Activated T-helper 9 cell treated with anti-CD3 and anti-CD28 coated beads, Interleukin-2, amount 50 U/mL, for 16 hours (primary cell): ENCODE measurements around the gene CAMK2G.
A peak's percentile ranks its signal among the peaks of the same experiment; 100 is the strongest.
"Not testable (repeated sequence)": the region's sequence is repeated elsewhere in the genome, so short reads cannot be mapped to it uniquely, and the experiment has no call there.

Source experiments
- DNase-seq: peaks from one replicate; pipeline ENCODE4 v3.0.0-alpha.2; 2020; ENCODE audit warnings: low read depth

Gene CAMK2G

DNA sequence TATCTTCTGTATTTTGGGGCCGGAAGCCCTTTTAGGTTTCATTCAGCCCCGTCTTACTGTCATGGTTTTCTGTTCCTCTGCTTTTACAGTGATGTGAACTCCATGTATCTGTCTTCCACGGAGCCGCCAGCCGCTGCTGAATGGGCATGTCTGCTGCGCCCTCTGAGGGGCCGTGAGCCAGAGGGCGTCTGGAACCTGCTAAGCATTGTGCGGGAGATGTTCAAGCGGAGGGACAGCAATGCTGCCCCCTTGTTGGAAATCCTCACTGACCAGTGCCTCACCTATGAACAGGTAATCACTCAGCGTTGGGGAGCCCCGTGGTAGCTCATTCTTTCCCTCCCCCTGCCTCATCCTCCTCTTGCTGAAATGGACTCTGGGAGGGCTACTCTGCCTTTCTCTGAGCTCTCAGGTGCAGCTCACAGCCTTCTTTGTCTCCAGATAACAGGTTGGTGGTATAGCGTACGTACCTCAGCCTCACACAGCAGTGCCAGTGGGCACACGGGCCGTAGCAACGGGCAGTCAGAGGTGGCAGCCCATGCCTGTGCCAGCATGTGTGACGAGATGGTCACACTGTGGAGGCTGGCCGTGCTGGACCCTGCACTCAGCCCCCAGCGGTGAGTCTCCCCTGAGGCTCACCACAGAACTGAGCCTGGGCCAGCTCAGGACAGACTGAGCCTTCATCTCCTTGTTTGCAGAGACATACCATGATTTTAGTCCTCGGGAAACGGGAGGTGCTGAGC lies 83.3 kb downstream of the CAMK2G start:
- DNase-seq: no peak

DNA sequence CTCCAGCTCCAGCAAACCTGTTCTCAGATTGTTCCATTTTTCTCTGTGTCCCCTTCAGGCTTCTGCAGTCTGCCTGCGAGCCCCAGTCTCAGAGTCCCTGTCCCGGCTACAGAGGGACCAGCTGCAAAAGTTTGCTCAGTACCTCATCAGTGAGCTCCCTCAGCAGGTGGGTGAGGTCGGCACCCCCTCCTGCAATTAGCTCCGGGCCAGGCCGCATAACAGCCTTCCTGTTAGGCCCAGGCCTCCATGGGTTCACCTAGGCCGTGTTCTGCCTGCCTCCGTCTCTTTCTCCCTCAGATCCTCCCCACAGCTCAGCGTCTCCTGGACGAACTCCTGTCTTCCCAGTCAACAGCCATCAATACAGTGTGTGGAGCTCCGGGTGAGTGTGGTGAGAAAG lies 84.7 kb downstream of the CAMK2G start:
- no peak for DNase-seq

DNA sequence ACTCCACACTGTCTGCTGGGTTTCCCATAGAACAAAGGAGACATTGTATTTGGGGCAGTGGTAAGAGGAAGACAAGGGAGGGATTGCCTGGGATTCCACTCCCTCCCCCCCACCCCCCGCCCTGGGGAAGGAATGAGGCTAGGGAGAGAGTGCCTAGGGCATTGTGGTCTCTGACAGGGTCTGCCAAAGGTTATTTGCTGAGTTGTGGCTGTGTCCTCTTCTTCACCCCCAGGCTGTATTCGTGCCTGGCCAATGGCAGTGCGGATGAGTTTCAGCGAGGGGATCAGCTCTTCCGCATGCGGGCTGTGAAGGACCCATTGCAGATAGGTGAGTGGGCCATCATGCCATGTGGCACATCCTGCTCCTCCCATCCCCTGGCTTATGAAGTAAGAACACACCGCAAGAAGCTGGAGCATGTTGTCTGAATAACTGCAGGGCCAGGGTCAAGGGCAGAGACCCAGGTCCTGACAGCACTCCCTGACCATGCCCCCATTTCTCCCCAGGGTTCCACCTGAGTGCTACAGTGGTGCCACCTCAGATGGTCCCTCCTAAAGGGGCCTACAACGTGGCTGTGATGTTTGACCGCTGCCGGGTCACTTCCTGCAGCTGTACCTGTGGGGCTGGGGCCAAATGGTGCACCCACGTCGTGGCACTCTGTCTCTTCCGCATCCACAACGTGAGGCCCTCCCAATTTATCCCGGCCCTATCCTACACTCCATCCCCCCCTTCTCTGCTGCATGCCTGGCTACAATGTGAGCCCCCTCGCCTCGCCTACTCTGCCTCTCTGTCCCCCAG lies 85.3 kb downstream of the CAMK2G start:
- DNase-seq: no peak

DNA sequence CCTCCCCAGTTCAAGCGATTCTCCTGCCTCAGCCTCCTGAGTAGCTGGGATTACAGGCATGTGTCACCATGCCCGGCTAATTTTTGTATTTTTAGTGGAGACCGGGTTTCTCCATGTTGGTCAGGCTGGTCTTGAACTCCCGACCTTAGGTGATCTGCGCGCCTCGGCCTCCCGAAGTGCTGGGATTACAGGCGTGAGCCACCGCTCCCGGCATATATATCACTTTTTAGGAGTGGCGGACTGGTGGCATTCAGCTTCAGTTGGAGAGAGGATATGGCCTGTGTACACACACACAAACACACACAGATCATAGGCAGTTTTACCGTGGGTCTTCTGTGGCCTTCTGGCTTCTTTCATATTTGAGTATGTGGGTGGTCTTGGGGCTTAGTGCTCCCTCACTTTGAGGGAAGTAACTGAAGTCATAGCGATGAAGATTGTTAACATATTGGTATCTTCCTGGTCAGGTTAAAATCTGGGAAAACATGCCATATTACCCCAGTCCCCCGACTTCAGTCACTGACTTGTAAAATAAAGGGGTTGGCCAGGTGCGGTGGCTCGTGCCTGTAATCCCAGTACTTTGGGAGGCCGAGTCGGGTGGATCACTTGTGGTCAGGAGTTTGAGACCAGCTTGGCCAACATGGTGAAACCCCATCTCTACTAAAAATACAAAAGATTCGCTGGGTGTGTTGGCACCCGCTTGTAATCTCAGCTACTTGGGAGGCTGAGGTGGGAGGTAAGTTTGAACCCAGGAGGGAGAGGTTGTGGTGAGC lies 87.1 kb downstream of the CAMK2G start:
- not testable (repeated sequence) for DNase-seq

DNA sequence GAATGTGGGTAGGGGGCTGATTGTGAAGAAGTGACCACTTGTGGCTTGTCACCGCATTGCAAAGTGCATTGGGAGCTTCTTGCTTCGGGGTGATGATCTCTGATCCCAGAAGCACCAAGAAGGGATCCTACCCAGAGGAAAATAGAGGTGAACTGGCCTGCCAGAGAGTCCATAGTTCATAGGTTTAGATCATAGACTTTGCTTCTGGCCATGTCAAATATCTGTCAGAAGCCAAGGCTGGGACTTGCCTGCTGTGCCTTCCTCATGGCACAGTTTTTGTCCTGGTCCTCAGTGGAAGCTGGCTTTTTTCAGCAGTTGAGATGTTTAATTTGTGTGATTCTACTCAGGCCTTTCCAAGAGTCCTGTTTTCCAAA lies 87.9 kb downstream of the CAMK2G start:
- DNase-seq: no peak

DNA sequence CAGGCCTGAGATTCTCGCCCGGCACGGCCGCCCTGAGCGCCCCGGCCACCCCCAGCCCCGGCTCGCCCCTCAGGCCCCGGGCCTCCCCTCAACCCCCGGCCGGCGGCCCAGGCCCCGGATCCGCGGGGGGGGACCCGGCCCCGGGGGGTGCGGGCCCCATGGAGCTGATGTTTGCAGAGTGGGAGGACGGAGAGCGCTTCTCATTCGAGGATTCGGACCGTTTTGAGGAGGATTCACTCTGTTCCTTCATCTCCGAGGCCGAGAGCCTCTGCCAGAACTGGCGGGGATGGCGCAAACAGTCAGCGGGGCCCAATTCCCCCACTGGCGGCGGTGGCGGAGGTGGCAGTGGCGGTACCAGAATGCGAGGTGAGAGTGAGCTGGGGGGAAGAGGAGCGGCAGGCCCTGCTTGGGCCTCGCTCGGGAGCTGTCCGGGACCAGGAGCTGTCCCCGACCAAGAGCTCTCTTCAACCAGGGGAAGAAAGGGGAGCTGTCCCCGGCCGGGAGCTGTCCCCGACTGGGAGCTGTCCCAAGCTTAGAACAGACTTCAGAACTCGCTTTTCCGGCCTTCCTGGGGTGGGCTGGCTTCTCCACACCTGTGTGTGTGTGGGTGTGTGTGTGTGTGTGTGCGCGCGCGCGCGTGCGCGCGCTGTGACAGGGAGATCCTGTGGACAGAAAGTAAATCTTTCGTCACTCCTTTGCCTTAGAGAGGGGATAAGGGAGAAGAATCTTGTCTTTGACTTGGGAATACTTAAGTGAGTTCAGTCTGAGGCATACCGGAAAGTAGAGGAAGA lies 88.4 kb downstream of the CAMK2G start:
- DNase-seq: peak; percentile 27

DNA sequence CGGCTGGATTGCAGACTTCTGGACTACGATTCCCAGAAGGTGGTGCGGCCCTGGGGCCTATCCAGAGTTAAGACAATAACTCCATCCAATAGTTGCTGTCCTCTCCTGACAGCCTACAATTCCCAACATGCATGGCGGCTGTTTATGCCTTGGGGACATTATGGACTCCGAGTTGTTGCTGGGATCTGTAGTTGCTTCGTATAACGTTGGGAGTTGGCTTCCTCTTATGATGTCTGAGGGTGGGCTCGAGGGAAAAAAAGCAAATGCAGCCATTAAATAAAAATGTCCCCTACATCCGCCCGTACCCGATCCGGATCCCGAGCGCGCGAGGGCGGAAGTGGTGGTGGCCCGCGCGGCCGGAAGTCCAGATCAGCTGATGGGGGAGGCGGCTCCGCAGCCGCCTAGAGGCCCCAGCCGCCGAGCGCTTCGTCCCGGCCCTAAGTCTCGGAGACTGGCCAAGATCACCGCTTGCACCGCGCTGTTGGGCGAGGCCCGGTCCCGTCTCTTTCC lies 89.1 kb downstream of the CAMK2G start, which contains the start of gene ZSWIM8:
TSS of gene ZSWIM8 (plus strand) at position 396 of the 510 bp plus-strand sequence. CDS start 273 bp downstream, outside the sequence.
- DNase-seq: peak; percentile 77

DNA sequence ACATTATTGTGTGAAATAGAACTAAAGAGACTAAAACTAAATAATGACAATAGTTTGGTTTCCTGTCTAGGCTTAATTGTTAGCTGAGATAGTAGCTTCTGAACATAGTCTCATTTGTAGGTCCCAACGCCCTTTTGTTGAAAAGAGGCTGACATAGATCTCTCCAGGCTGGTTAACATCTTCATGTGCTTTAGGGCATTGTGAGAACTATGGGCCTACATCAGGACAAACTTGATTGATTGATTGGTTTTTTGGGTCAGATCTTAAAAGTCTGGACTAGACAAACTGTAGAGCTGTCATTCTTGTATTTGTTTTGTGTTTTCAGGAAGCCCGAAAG lies 91.6 kb downstream of the CAMK2G start:
- DNase-seq: no peak

DNA sequence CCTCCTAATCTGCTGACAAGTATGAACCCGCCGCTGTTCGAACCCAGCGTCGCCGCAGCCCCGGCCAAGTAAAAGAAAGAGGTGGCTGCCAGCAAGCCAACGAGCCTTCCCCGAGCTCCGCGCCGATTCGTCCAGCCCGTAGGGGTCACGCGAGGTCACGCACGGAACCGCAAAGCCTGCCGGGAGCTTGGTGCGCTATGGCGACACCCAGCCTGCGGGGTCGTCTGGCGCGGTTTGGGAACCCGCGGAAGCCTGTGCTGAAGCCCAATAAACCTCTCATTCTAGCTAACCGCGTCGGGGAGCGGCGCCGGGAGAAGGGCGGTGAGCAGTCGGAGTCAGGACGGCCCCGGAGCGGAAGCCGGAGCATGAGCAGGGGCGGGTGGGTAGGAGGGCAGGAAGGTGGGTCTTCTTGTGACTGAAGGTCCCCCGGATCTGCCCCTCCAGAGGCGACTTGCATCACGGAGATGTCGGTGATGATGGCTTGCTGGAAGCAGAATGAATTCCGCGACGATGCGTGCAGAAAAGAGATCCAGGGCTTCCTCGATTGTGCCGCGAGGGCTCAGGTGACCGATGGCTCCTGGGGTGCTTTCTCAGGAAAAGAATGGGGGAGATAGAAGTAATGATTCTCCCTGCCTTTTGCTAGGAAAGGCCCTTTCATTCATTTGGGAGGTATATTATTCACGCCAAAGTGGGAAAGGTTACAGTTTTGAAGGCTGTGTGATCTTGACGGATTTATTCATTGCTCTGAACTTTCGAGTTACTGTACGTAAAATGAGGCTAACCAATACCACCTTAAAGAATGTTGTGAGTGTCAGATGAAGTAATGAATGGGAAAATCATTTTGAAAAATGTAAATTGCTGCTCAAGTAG lies 92.2 kb downstream of the CAMK2G start, which contains the start of gene CHCHD1:
TSS of gene CHCHD1 (plus strand) at position 170 of the 870 bp plus-strand sequence. CDS start at position 198, 28 bp downstream.
- peak; percentile 86 for DNase-seq

DNA sequence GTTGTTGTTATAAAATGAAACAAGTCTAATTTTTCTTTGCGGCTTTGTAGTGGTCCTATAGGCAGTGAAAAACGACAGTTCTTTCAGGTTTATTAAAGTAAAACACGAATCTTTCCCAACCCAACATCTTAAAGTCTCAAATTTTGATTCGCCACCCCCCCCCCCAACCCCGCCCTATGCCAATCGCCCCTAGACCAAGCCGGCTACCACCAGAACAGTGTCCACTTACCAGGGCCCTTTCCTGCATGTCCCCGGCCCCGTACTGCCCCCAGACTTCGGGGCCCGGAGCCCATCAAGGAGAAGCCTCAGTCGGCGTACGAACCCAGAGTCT lies 92.8 kb downstream of the CAMK2G start:
- no peak for DNase-seq

DNA sequence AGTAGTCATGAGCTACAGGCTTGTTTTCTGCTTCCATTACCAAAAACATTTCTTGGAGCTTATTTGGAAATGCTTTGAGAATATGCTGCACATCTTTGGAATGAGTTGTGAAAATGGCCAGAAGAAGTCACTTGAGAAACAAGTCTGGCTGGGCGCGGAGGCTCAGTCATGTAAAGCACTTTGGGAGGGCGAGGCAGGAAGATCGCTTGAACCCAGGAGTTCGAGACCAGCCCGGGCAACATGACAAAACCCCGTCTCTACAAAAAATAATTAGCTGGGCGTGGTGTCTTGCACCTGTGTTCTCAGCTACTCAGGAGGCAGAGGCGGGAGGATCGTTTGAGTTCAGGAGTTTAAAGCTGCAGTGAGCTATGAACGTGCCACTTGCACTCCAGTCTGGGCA lies 93.4 kb downstream of the CAMK2G start:
- no peak for DNase-seq

DNA sequence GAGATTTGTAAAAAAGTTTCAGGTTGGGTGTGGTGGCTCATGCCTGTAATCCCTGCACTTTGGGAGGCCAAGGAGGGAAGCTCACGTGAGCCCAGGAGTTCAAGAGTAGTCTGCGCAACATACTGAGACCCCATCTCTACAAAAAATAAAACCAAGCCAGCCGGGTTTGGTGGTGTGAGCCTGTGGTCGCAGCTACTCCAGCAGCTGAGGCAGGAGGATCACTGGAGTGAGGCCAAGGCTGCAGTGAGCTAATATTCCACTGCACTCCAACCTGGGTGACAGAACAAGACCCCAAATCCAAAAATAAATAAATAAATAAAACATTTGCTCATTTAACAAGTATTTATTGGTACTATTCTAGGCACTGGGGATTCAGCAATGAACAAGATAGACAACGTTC lies 94.1 kb downstream of the CAMK2G start:
- DNase-seq: no peak

DNA sequence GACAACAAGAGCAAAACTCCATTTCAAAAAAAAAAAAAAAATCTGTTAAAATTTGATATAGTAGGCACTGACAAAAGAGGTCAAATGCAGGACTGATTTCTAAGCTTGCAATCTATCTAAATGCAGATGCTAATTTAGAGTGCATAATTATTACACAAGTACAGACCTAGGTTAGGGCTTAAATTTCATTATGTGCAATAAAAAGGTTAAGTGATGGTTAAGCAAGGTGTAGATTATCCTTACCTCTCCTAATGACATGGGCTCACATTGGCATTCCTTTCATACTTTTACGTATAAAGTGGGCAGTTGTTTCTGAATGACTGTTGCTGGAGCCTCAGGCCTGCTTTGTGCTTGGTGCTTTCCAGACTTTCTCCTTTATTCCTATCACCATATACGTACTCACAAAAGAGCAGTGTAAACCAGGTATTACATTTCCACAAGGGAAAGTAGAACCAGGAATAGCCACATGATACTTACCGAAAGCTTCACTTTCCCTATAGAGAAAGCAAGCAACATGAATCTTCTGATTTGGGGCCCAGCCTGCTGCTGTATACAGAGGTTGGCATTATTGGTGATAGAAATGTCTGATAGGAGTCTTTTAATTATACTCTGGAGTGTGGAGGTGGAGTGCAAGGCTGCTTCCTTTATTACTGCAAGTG lies 94.7 kb downstream of the CAMK2G start:
- DNase-seq: no peak

DNA sequence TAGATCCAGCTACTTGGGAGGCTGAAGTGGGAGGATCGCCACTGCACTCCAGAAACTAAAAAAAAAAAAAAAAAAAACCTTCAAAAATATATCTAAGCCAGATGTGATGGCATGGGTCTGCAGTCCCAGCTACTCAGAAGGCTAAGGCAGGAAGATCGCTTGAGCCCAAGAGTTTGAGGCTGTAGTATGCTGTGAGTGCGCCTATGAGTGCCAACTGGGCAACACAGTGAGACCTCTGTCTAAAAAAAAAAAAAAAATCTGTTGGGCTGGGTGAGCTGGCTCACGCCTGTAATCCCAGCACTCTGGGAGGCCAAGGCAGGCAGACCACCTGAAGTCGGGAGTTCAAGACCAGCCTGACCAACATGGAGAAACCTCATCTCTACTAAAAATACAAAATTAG lies 95.3 kb downstream of the CAMK2G start:
- no peak for DNase-seq

DNA sequence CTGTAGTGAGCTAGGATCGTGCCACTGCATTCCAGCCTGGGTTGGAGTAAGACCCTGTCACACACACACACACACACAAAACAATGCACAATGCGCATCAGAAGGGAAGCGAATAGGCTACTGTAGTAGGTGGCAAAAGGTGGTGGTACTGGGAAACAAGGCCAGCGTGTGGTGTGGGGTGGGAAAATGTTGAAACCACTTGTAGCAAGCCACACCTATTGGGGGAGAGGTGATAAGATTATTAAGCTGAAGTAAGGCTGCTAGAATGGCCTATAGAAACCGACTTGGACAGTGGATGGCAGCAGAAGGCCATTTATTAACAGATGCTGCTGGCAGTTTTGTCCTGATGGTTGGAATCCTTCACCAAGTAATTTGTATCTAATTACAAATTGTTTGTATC lies 99.7 kb downstream of the CAMK2G start:
- DNase-seq: no peak

DNA sequence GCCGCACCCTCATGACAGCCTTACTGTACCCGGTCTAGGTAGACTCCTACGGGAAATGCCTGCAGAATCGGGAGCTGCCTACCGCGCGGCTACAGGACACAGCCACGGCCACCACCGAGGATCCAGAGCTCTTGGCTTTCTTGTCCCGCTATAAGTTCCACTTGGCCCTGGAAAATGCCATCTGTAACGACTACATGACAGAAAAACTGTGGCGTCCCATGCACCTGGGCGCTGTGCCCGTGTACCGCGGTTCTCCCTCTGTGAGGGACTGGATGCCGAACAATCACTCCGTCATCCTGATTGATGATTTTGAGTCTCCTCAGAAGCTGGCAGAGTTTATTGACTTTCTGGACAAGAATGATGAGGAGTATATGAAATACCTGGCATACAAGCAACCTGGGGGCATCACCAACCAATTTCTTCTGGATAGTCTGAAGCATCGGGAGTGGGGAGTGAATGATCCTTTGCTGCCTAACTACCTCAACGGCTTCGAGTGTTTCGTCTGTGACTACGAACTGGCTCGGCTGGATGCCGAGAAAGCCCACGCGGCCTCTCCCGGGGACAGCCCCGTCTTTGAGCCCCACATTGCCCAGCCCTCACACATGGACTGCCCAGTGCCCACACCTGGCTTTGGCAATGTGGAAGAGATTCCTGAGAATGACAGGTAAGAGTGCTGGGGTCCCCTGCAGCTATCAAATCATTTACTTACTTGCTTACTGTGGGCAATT lies 101.0 kb downstream of the CAMK2G start:
- DNase-seq: no peak

DNA sequence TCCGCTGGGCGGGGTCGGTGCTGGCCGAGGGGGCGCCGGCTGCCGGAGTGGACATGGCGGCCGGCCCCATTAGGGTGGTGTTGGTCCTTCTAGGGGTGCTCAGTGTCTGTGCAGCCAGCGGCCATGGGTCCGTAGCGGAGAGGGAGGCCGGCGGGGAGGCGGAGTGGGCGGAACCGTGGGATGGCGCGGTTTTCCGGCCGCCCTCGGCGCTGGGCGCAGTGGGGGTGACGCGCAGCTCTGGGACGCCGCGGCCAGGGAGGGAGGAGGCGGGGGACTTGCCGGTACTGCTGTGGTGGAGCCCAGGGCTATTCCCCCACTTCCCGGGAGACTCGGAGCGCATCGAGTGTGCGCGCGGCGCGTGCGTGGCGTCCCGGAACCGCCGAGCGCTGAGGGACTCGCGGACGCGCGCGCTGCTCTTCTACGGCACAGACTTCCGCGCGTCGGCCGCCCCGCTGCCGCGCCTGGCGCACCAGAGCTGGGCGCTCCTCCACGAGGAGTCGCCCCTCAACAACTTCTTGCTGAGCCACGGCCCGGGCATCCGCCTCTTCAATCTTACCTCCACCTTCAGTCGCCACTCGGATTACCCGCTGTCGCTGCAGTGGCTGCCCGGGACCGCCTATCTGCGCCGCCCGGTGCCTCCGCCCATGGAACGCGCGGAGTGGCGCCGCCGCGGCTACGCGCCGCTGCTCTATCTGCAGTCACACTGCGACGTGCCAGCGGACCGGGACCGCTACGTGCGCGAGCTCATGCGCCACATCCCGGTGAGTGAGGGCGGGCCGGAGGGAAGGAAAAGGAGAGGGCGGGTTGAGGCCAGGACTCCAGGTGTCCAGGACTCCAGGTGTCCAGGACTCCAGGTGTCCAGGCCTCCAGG lies 101.8 kb downstream of the CAMK2G start:
- peak; percentile 71 for DNase-seq

DNA sequence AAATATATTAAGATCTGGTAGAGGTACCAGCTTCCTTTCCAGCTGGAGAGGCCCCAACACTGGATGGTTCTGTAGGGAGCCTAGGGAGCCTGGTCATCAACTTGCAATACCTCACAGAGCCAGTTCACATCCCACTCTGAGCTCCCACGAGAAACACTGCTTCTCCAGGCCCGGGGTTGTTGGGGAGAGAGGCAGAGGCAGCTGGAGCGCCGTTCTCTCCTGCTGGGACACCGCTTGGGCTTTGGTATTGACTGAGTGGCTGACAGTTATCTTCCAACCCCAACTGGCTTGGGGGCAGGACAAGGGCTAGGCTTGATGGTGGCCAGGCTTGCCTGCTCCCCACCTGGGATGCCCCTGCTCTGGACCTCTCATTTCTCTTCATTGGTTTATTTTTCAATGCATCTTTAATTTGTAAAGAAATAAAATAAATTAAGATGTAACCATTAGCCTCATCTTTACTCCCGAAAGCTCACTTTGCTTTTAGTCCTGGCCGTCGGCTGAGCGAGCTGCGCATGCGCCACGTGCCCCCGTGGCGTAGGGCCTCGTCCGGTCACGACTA lies 102.6 kb downstream of the CAMK2G start:
- peak; percentile 71 for DNase-seq
